GM23338 (cell line): ENCODE measurements around the gene FAM209A. TPM values are rescaled to one million over a fixed set of nuclear protein-coding genes. Genes with fewer than 3 reads are reported as not detected.

Source experiments
- ATAC-seq: fragments of 200-7000 bp; cut with Tn5 transposase; 3 replicates; pipeline ENCODE4 v1.9.1; 2020
- DNase-seq: peaks from one replicate; pipeline ENCODE4 v3.0.0-alpha.2; 2015; ENCODE audit warnings: low spot score
- H2AFZ ChIP-seq: fragments of 200-600 bp; sonication (generic); 2 replicates; pipeline ENCODE4 v1.8.0; 2016; ENCODE audit warnings: antibody characterized with exemption, mild to moderate bottlenecking, moderate library complexity
- H3F3A ChIP-seq: fragments of 200-600 bp; sonication (generic); replicated peaks from 2 replicates; pipeline ENCODE4 v1.8.0; 2017; ENCODE audit warnings: antibody characterized with exemption, mixed run types, low read depth
- H3K27ac ChIP-seq: fragments of 200-600 bp; sonication (generic); 2 replicates; pipeline ENCODE4 v1.6.1; 2016; ENCODE audit warnings: low read depth
- H3K27me3 ChIP-seq: fragments of 200-600 bp; sonication (generic); 2 replicates; pipeline ENCODE4 v1.8.0; 2016; ENCODE audit warnings: mild to moderate bottlenecking, mixed run types, moderate library complexity; ENCODE audit not compliant: insufficient read depth
- H3K36me3 ChIP-seq: fragments of 200-600 bp; sonication (generic); 2 replicates; pipeline ENCODE4 v1.8.0; 2016; ENCODE audit warnings: mild to moderate bottlenecking; ENCODE audit not compliant: insufficient read depth
- H3K4me1 ChIP-seq: fragments of 200-600 bp; sonication (generic); 2 replicates; pipeline ENCODE4 v1.8.0; 2016; ENCODE audit warnings: mild to moderate bottlenecking, moderate library complexity; ENCODE audit not compliant: insufficient read depth
- H3K4me2 ChIP-seq: fragments of 200-600 bp; sonication (generic); 2 replicates; pipeline ENCODE4 v1.7.1; 2017; ENCODE audit warnings: mixed run types
- H3K4me3 ChIP-seq: fragments of 200-600 bp; sonication (generic); 2 replicates; pipeline ENCODE4 v1.6.1; 2016; ENCODE audit warnings: mixed run types
- H3K79me2 ChIP-seq: fragments of 200-600 bp; sonication (generic); replicated peaks from 2 replicates; pipeline ENCODE4 v1.8.0; 2017; ENCODE audit warnings: mild to moderate bottlenecking; ENCODE audit not compliant: insufficient read depth
- H3K9me2 ChIP-seq: fragments of 200-600 bp; sonication (generic); 2 replicates; pipeline ENCODE4 v1.8.0; 2017; ENCODE audit not compliant: insufficient read depth
- H4K20me1 ChIP-seq: fragments of 200-600 bp; sonication (generic); replicated peaks from 2 replicates; pipeline ENCODE4 v1.8.0; 2017; ENCODE audit warnings: mild to moderate bottlenecking; ENCODE audit not compliant: insufficient read depth
- H3K27ac Mint-ChIP-seq: 2 replicates; pipeline ENCODE4 v1.8.0; 2020; ENCODE audit warnings: inconsistent platforms, mild to moderate bottlenecking, moderate library complexity, mixed read lengths
- H3K27me3 Mint-ChIP-seq: 3 replicates; pipeline ENCODE4 v1.8.0; 2022; ENCODE audit warnings: low read depth, mild to moderate bottlenecking, moderate library complexity, mixed read lengths, inconsistent platforms; ENCODE audit not compliant: insufficient read depth, poor library complexity
- H3K36me3 Mint-ChIP-seq: 3 replicates; pipeline ENCODE4 v1.8.0; 2021; ENCODE audit warnings: low read depth, mild to moderate bottlenecking, inconsistent platforms, moderate library complexity, mixed read lengths
- H3K4me1 Mint-ChIP-seq: 3 replicates; pipeline ENCODE4 v1.8.0; 2020; ENCODE audit warnings: mild to moderate bottlenecking, inconsistent platforms, mixed read lengths
- H3K4me3 Mint-ChIP-seq: 3 replicates; pipeline ENCODE4 v1.8.0; 2021; ENCODE audit warnings: moderate library complexity, mild to moderate bottlenecking, inconsistent platforms, mixed read lengths
- H3K9me3 Mint-ChIP-seq: 3 replicates; pipeline ENCODE4 v1.8.0; 2020; ENCODE audit warnings: moderate library complexity, mild to moderate bottlenecking, inconsistent platforms, mixed read lengths
- CREB1 ChIP-seq: fragments of 250-450 bp; sonication (Bioruptor Pico); IDR thresholded peaks from 2 replicates; pipeline ENCODE4 v1.5.0; 2020; ENCODE audit warnings: low read depth, mild to moderate bottlenecking, moderate library complexity
- EZH2 ChIP-seq: fragments of 200-600 bp; sonication (generic); IDR thresholded peaks from one replicate; pipeline ENCODE4 v1.8.0; 2017; ENCODE audit warnings: antibody characterized with exemption, mild to moderate bottlenecking, low read depth; ENCODE audit not compliant: unreplicated experiment
- EZH2phosphoT487 ChIP-seq: fragments of 200-600 bp; sonication (generic); IDR thresholded peaks from one replicate; pipeline ENCODE4 v1.8.1; 2018; ENCODE audit warnings: antibody characterized with exemption; ENCODE audit not compliant: unreplicated experiment
- JUNB ChIP-seq: IDR thresholded peaks from one replicate; pipeline ENCODE4 v1.6.1; 2016; ENCODE audit warnings: antibody characterized with exemption; ENCODE audit not compliant: unreplicated experiment
- NANOG ChIP-seq: IDR thresholded peaks from 2 replicates; pipeline ENCODE4 v1.6.1; 2016; ENCODE audit warnings: antibody characterized with exemption, borderline replicate concordance
- POLR2AphosphoS5 ChIP-seq: IDR thresholded peaks from 2 replicates; pipeline ENCODE4 v1.6.1; 2016; ENCODE audit warnings: antibody characterized with exemption, low read depth
- ZNF114 ChIP-seq: fragments of 250-450 bp; sonication (Bioruptor Pico); IDR thresholded peaks from 2 replicates; pipeline ENCODE4 v1.5.0; 2020; ENCODE audit warnings: mild to moderate bottlenecking, moderate library complexity
- ZNF331 ChIP-seq: fragments of 250-450 bp; sonication (Bioruptor Pico); IDR thresholded peaks from 2 replicates; pipeline ENCODE4 v1.5.0; 2020; ENCODE audit warnings: low read depth, mild to moderate bottlenecking, moderate library complexity
- polyA plus RNA-seq: library from polyadenylated mRNA; unstranded; fragments of >200 nt; fragmentation: Nextera tagmentation; extraction: Ambion mirVana; gene quantifications from 2 replicates; pipeline ENCODE4 v1.2.1, GENCODE V29; 2016
- total RNA-seq: library from RNA; depleted of rRNA; stranded (reverse); fragments of >200 nt; shearing (Covaris generic); gene quantifications from 2 replicates; pipeline ENCODE4 v1.2.3, GENCODE V29; 2014
- TF ChIP-seq, protein P1 (sequence below): IDR thresholded peaks from 2 replicates; pipeline ENCODE4 v1.6.1; 2016; ENCODE audit warnings: antibody characterized with exemption
- TF ChIP-seq, protein P2 (sequence below): fragments of 250-450 bp; sonication (Bioruptor Pico); IDR thresholded peaks from 2 replicates; pipeline ENCODE4 v1.5.0; 2020; ENCODE audit warnings: mild to moderate bottlenecking, moderate library complexity

The FAM209A gene
- total and polyA plus RNA-seq, 2 experiments from 2014 or later, result not detected

DNA sequence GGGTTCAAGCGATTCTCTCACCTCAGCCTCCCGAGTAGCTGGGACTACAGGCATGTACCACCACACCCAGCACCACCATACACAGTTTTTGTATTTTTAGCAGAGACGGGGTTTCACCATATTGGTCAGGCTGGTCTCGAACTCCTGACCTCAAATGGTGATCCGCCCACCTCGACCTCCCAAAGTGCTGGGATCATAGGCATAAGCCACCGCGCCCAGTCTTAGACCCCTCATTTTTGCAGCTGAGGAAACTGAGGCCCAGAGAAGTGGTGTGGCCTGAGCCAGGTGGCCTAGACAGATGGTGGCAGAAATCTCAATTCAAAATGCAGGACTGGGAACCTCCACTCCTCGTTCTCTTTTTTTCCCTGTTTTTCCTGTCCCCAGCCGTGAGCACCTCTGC is 12.6 kb upstream of the FAM209A start:
- Mint-ChIP-seq H3K9me3 (no peaks in the 10 kb centered on the region), H3K27ac (no peak overlapping the region), H3K4me3 (no peak overlapping the region), H3K27me3 (no peaks in the 10 kb centered on the region), H3K4me1 (no peaks in the 10 kb centered on the region), H3K36me3 (peaks cover 6% of the 10 kb centered on the region; the same call in 2 of the 3 replicates)
- H3K4me3 ChIP-seq, result no peak overlapping the region
- no peaks in the 10 kb centered on the region for H3K27me3 ChIP-seq
- H3K4me2 ChIP-seq, result no peak overlapping the region
- no peaks in the 10 kb centered on the region for H3K4me1 ChIP-seq
- no peaks in the 10 kb centered on the region for H3F3A ChIP-seq
- peaks cover 8% of the 10 kb centered on the region; the same call in 1 of the 2 replicates for H4K20me1 ChIP-seq
- H3K79me2 ChIP-seq, result no peaks in the 10 kb centered on the region
- H3K9me2 ChIP-seq, result no peaks in the 10 kb centered on the region
- no peak for ATAC-seq
- no peak overlapping the region for H2AFZ ChIP-seq
- no peak overlapping the region for H3K27ac ChIP-seq
- H3K36me3 ChIP-seq, result no peaks in the 10 kb centered on the region
- DNase-seq, result no peak
- TF ChIP-seq EZH2phosphoT487 (no peak), NANOG (no peak), POLR2AphosphoS5 (no peak), JUNB (no peak)
- TF ChIP-seq, protein P1, sequence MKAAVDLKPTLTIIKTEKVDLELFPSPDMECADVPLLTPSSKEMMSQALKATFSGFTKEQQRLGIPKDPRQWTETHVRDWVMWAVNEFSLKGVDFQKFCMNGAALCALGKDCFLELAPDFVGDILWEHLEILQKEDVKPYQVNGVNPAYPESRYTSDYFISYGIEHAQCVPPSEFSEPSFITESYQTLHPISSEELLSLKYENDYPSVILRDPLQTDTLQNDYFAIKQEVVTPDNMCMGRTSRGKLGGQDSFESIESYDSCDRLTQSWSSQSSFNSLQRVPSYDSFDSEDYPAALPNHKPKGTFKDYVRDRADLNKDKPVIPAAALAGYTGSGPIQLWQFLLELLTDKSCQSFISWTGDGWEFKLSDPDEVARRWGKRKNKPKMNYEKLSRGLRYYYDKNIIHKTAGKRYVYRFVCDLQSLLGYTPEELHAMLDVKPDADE, result no peak

DNA sequence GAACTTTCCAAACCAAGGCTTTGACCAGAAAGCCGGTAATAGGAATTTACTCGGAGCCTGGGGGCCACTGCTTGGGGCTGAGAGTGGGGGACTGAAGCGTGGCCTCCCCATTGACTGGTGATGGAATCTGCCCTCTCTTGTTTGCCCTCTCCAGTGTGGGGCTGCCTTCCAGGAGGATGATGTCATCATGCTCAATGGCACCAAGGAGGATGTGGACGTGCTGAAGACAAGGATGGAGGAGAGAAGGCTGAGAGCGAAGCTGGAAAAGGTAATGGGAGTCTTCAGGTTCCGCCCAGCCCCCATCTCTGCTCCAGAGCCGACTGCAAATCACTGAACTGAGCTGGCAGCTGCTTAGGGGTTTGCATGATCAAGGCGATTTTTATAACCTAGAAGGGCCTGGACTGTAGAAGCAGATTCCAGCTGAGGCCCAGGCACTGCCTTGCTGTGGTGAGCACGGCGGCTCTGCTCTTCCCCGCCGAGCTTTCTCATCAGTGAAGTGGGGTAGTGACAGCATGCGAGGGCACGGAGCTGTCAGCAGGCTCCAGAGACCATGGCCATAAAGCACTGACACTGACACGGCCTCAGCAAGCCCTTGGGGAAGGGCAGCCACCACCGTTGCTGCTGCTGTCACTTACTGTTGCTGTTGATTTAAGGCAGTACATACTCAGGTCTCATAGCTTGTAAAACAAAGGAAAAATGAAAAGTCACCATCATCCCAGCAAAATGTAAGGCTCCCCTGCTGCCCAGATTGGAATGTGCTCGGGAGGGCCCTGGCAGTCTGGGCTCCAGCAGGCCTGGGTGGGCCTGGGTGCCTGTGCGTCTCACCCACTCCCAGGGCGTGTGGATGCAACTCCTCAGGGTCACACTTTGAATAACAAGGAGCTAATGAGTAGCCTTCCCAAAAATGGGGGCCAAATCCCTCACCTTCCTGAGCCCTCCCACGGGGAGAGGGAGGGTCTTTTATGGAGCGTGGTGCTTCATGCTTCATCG is 11.1 kb upstream of the FAM209A start:
- H3K27me3 Mint-ChIP-seq, result no peaks in the 10 kb centered on the region
- H3K36me3 Mint-ChIP-seq, result peaks cover 18% of the 10 kb centered on the region
- Histone ChIP-seq H2AFZ (no peak overlapping the region), H3K4me2 (no peak overlapping the region), H3K27me3 (no peaks in the 10 kb centered on the region), H4K20me1 (peaks cover 8% of the 10 kb centered on the region; the same call in 1 of the 2 replicates), H3K79me2 (no peaks in the 10 kb centered on the region), H3K9me2 (no peaks in the 10 kb centered on the region), H3K36me3 (peaks cover 5% of the 10 kb centered on the region), H3K4me1 (no peaks in the 10 kb centered on the region), H3K27ac (no peak overlapping the region), H3F3A (no peaks in the 10 kb centered on the region), H3K4me3 (no peak overlapping the region)
- H3K9me3 Mint-ChIP-seq, result no peaks in the 10 kb centered on the region
- ATAC-seq, result no peak
- no peak overlapping the region for H3K4me3 Mint-ChIP-seq
- DNase-seq, result peak; percentile 4
- no peaks in the 10 kb centered on the region for H3K4me1 Mint-ChIP-seq
- no peak overlapping the region for H3K27ac Mint-ChIP-seq
- TF ChIP-seq NANOG (no peak), ZNF331 (no peak), JUNB (no peak), CREB1 (CRISPR knock-in tag) (no peak), EZH2 (no peak), ZNF114 (CRISPR knock-in tag) (no peak)
- TF ChIP-seq, protein P1, result no peak
- TF ChIP-seq, protein P2, sequence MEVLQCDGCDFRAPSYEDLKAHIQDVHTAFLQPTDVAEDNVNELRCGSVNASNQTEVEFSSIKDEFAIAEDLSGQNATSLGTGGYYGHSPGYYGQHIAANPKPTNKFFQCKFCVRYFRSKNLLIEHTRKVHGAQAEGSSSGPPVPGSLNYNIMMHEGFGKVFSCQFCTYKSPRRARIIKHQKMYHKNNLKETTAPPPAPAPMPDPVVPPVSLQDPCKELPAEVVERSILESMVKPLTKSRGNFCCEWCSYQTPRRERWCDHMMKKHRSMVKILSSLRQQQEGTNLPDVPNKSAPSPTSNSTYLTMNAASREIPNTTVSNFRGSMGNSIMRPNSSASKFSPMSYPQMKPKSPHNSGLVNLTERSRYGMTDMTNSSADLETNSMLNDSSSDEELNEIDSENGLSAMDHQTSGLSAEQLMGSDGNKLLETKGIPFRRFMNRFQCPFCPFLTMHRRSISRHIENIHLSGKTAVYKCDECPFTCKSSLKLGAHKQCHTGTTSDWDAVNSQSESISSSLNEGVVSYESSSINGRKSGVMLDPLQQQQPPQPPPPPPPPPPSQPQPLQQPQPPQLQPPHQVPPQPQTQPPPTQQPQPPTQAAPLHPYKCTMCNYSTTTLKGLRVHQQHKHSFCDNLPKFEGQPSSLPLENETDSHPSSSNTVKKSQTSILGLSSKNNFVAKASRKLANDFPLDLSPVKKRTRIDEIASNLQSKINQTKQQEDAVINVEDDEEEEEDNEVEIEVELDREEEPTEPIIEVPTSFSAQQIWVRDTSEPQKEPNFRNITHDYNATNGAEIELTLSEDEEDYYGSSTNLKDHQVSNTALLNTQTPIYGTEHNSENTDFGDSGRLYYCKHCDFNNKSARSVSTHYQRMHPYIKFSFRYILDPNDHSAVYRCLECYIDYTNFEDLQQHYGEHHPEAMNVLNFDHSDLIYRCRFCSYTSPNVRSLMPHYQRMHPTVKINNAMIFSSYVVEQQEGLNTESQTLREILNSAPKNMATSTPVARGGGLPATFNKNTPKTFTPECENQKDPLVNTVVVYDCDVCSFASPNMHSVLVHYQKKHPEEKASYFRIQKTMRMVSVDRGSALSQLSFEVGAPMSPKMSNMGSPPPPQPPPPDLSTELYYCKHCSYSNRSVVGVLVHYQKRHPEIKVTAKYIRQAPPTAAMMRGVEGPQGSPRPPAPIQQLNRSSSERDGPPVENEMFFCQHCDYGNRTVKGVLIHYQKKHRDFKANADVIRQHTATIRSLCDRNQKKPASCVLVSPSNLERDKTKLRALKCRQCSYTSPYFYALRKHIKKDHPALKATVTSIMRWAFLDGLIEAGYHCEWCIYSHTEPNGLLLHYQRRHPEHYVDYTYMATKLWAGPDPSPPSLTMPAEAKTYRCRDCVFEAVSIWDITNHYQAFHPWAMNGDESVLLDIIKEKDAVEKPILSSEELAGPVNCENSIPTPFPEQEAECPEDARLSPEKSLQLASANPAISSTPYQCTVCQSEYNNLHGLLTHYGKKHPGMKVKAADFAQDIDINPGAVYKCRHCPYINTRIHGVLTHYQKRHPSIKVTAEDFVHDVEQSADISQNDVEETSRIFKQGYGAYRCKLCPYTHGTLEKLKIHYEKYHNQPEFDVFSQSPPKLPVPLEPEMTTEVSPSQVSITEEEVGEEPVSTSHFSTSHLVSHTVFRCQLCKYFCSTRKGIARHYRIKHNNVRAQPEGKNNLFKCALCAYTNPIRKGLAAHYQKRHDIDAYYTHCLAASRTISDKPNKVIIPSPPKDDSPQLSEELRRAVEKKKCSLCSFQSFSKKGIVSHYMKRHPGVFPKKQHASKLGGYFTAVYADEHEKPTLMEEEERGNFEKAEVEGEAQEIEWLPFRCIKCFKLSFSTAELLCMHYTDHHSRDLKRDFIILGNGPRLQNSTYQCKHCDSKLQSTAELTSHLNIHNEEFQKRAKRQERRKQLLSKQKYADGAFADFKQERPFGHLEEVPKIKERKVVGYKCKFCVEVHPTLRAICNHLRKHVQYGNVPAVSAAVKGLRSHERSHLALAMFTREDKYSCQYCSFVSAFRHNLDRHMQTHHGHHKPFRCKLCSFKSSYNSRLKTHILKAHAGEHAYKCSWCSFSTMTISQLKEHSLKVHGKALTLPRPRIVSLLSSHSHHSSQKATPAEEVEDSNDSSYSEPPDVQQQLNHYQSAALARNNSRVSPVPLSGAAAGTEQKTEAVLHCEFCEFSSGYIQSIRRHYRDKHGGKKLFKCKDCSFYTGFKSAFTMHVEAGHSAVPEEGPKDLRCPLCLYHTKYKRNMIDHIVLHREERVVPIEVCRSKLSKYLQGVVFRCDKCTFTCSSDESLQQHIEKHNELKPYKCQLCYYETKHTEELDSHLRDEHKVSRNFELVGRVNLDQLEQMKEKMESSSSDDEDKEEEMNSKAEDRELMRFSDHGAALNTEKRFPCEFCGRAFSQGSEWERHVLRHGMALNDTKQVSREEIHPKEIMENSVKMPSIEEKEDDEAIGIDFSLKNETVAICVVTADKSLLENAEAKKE (CRISPR knock-in tag), result no peak
